NK-92 (cell line): Measurements from ENCODE around the gene KCNJ4.
"Not testable (repeated sequence)": the region's sequence is repeated elsewhere in the genome, so short reads cannot be mapped to it uniquely, and the experiment has no call there.

Source experiments
- DNase-seq: peaks from one replicate; lab custom pipeline; 2025; ENCODE audit not compliant: unreplicated experiment; lab: John Stamatoyannopoulos, UW

Gene KCNJ4

GRCh38 chr22:38414009-38414395, 41.0 kb downstream of the KCNJ4 start:
- no peak for DNase-seq

DNA sequence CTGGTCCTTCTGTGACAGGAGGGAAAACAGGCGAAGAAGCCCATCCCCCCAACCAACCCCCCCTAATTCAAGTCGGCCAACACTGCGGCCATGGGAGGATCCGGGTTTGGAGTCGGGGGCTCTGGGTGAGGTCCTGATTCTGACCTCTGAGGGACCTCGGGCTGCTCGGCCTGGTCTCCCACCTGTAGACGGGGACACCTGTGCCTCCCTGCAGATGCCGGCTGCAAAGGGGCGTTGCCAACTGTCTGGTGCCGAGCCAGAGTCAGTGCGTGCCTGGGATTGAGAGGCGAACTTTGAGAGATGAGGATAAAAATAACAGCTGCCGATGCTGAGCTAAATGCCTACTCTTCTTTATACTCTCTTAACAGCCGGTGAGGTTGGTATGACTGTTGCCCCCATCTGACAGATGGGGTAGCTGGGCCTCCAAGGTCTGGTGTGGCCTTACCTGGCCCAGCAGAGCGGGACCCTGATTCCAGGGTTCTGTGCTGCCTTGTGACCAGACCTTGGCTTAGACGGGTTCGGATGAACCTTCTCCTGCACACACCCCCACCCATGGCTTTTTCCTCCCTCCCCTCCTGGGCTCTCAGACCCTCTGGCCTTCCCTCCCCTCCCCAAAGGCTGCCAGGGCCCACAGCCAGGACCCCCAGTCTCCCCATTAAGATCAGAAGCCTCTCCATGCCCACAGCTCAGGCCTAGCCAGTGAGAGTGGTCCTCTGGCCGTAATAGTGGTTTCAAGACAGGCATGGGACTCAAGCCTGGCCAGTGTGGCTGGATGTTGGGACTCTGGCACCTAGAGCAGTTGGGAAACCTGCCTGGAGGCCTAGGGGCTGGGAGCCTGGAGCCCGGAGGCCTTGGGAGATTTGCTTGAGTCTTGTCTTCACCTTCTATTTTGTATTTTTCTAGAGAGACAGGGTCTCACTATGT, 41.7 kb downstream of the KCNJ4 start:
- DNase-seq, result no peak

GRCh38 chr22:38412435-38413084, 42.4 kb downstream of the KCNJ4 start:
- DNase-seq, result no peak

- no peak for DNase-seq
These were observed 44.0 kb downstream of the KCNJ4 start for GRCh38 chr22:38411016-38411415.

GRCh38 chr22:38409916-38410315, 45.1 kb downstream of the KCNJ4 start:
- DNase-seq, result not testable (repeated sequence)

DNA sequence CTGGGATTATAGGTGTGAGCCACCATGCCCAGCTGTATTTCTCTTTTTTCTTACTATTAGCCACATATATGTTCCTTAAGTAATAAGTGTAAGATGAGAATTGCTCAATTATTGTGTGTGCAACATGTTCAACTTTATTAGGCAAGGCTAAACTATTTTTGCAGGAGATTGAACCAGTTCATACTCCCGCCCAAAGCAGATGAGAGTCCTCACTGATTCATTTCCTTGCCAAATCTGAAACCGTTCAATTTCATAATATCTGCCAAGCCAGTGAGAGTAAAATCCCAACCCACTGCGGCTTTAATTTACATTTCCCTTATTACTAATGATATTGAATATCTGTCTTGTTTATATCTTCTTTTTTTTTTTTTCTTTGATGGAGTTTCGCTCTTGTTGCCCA, 48.4 kb downstream of the KCNJ4 start:
- DNase-seq, result no peak

GRCh38 chr22:38404419-38404818, 50.6 kb downstream of the KCNJ4 start:
- DNase-seq, result no peak

GRCh38 chr22:38403812-38404211, 51.2 kb downstream of the KCNJ4 start:
- no peak for DNase-seq

DNA sequence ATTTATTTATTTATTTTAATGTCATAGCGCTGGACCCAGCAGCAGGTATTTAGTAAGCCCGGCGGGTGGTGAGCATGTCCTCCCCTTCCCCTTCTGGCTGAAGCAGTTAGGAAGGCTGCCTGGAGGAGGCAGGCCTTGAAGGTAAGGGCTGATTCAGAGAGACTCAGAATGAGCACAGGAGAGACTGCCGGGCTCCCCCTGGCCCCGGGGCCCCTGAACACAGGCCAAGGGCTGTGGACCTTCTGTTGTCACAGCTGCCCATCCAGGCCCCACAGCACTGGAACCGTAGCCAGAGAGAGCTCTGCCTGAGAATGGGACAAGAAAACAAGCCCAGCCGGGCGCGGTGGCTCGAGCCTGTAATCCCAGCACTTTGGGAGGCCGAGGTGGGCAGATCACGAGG, 52.8 kb downstream of the KCNJ4 start:
- DNase-seq, result no peak

- no peak for DNase-seq
These were observed 53.5 kb downstream of the KCNJ4 start for GRCh38 chr22:38401336-38402084.

DNA sequence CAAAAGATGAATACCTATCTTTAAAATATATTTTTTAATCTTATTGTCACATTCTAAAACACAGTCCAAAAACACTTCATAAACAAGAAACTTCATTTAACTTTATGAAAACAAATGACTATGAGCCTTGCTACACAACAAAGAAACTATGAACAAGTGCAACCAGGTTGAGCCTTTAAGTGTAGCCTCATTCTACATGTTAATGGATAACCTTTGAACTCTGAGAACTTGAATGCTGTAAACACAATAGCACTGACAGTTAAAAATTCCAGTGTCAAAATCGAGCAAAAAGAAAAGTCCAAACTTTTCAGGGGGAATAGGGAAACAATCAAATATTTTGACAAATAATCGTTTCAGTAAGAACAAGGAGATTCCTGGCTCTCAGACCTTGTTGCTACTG, 54.7 kb downstream of the KCNJ4 start:
- DNase-seq, result not testable (repeated sequence)

DNA sequence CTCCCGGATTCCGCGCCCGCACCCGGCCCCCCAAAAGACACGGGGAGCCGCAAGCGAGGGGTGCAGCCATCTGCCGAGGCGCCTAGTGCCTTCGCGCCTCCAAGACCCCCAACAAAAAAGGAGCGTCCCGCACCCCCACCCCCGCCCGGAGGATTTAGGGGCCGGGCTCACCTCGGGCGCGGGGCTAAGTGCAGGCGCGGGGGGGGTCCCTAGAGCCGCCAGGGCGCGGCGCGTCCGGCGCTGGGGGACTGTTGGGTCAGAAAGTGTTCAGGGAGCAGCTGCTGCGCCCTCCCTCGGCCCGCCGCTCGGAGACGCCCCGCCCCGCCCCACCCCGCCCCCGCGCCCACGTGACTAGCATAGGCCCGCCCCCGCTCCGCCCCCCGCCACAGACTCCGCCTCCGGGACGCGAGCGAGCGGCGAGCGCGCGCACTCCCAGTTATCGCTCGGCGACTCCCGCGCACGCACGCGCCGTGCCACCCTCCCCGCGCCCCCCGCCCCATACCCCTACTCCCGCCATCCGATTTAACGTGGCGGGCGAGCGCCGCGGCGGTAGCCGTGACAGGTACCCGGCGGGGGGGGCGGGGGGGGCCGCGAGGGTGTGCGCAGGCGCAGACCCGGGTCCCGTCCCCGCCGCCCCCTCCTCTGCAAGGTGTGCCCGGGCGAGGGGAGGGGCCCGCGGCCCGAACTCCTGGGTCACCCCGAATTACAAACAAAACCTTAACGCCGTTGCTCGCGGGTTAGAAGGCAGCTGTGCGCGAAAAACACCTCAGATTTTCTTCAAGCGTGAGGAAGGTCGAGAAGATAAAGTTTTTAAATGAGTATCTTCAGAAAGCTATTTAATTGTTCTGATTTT, 56.2 kb downstream of the KCNJ4 start:
- DNase-seq, result no peak

GRCh38 chr22:38398181-38398608, 56.8 kb downstream of the KCNJ4 start:
- DNase-seq, result not testable (repeated sequence)

DNA sequence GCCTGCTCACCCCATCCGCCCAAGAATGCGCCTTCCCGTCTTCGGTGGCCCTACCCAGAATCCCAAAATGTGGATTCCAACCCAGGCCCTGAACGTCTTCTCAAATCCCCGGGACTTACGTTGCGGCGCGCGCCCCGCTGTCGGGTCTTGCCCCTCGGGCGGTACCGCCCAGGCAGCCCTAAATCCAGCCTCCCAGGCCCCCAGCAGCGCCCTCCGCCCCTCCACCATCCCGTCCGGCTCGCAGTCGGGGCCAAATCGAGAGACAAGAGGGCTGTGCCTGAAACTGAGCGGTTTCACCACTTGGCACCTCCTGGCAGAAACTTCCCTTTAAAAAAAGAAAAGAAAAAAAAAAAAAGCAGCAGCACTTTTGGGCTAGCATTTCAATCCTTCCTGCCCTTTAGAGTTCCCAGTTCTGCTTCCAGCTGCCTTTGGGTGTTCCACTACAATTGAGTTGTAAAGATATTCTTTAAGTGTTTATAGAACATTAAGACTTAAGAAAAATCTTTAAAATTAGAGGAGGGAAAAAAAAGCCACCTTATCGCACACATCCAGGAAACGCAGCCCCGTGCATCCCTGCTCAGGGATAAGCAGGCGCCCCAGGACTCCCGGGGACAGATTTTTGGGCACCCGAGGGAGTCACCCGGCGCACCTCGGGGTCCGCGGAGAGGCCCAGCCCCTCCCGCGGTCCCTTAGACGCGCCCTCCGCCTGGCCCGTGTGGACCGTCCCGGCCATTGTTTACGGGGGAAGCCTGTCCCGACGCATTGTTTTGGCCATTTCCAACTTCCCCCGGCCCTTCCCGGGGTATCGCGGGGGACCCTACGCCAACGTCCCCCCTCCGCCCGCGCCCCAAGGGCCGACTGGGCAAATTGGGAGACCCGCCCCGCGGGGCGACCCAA, 57.6 kb downstream of the KCNJ4 start:
- DNase-seq, result no peak

GRCh38 chr22:38396440-38397069, 58.4 kb downstream of the KCNJ4 start:
- DNase-seq, result not testable (repeated sequence)

GRCh38 chr22:38395944-38396343, 59.1 kb downstream of the KCNJ4 start:
- not testable (repeated sequence) for DNase-seq

DNA sequence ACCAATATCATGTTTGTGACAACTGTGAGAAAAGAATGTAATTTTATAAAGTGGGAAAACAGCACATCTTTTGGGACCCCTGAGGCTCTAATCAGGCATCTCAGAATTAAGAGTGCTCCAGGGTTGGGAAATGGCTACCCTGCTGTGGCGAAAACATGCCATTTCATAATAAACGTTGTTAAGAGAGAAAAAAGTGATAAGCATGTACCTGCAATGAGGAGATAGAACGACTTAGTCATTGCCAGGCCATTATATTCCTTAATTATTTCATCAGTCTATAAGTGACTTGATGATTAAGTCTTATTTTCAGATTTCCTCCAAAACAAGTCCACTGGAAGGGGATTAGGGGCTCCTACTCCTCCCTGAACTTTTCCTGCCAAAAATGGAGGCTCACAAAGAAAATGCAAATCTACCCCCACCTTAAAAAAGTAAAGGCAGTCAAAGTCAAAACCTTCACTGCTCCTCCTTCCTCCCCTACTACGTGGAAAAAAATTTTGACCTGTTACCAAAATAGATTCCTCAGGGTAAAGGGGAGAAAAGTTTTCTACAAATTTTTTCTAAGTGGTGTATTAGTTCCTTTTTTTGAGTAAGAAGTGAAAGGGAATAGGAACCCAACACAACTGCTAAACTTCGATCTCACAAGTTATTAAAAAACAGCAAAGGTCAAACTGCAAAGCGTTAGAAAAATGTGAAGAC, 59.9 kb downstream of the KCNJ4 start:
- DNase-seq, result not testable (repeated sequence)

DNA sequence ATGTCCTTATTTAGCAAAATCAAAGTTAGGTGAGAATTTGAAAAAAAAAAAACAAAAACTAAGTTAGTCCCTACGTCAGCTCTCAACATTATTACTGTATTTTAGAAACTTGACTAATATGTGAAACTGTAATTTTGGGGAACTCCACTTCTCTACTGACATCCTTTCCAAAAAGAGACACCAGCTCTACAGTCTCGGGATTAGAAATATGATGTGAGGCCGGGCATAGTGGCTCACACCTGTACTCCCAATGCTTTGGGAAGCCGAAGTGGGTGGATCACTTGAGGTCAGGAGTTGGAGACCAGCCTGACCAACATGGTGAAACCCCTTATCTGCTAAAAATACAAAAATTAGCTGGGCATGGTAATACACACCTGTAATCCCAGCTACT, 65.6 kb downstream of the KCNJ4 start:
- not testable (repeated sequence) for DNase-seq
